Measurements from ENCODE around the gene NUB1.
A peak's percentile ranks its signal among the peaks of the same experiment; 100 is the strongest.

DNA sequence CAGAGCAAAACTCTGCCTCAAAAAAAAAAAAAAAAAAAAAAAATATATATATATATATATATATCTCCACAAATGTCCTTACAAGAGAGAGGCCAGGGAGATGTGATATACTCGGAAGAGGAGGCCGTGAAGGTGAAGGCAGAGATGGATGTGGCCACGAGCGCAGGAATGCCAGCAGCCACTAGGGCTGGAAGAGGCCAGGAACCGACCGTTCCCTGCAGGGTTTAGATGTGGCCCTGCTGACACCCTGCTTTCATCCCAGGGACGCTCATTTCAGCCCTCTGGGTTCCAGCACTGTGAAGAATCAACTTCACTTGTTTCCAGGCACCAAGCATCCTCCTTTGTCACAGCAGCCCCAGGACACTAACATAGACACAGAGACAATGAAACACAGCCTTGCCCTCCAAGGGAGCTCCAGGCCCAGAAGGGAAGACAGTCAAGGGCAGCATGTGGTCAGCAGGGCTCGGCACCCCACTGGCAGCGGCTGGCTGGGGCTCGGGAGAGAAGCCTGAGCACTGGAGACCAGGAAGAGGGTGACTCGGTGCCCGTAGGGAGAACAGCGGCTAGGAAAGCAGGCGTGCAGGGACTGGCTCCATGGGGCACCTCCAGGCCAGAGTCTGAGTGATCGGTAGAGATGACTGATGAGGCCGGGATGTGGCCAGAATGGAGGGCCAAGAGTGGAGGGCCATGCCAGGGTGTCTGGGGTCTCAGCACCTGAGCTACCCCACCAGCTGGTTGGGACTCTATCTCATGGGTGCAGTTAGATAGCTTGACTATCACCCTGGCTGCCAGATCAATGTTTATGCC is 60.6 kb downstream of the NUB1 start:
- TF ChIP-seq, protein P1, sequence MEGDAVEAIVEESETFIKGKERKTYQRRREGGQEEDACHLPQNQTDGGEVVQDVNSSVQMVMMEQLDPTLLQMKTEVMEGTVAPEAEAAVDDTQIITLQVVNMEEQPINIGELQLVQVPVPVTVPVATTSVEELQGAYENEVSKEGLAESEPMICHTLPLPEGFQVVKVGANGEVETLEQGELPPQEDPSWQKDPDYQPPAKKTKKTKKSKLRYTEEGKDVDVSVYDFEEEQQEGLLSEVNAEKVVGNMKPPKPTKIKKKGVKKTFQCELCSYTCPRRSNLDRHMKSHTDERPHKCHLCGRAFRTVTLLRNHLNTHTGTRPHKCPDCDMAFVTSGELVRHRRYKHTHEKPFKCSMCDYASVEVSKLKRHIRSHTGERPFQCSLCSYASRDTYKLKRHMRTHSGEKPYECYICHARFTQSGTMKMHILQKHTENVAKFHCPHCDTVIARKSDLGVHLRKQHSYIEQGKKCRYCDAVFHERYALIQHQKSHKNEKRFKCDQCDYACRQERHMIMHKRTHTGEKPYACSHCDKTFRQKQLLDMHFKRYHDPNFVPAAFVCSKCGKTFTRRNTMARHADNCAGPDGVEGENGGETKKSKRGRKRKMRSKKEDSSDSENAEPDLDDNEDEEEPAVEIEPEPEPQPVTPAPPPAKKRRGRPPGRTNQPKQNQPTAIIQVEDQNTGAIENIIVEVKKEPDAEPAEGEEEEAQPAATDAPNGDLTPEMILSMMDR (IDR thresholded peaks at IDR 0.05; ENCODE audit: borderline replicate concordance, extremely low read depth, low read length, poor library complexity, severe bottlenecking), result peak; percentile 32
- TF ChIP-seq EZH2 (IDR thresholded peaks at IDR 0.05; ENCODE audit: borderline replicate concordance, low read depth, low read length, severe bottlenecking), result no peak
